Stimulated activated CD8-positive, alpha-beta memory T cell treated with anti-CD3 and anti-CD28 coated beads, Interleukin-2, amount 100 ng/mL, for 1 hour (primary cell): Measurements from ENCODE around the gene COL13A1.

Source experiments
- DNase-seq, 2 donors: peaks; one replicate each; pipeline ENCODE4 v3.0.0-alpha.2; 2020; ENCODE audit warnings: low read depth in 2 of 2

Gene COL13A1

GRCh38 chr10:69963835-69964710, 162.4 kb downstream of the COL13A1 start:
- no peak for DNase-seq

GRCh38 chr10:69965086-69965485, 163.4 kb downstream of the COL13A1 start:
- no peak for DNase-seq

- DNase-seq, result no peak
Measured at GRCh38 chr10:69965919-69966662, 164.4 kb downstream of the COL13A1 start.

GRCh38 chr10:69968830-69969229, 167.1 kb downstream of the COL13A1 start:
- no peak for DNase-seq

- DNase-seq, result no peak
Measured at GRCh38 chr10:69969977-69970376, 168.3 kb downstream of the COL13A1 start.

GRCh38 chr10:69972981-69973397, 171.3 kb downstream of the COL13A1 start:
- no peak for DNase-seq

GRCh38 chr10:69973678-69974077, 172.0 kb downstream of the COL13A1 start:
- no peak for DNase-seq

- no peak for DNase-seq
Measured at GRCh38 chr10:69974551-69975155, 172.9 kb downstream of the COL13A1 start.

GRCh38 chr10:69976795-69977546, 175.3 kb downstream of the COL13A1 start:
- no peak for DNase-seq

GRCh38 chr10:69979174-69979573, 177.5 kb downstream of the COL13A1 start:
- DNase-seq, result no peak

GRCh38 chr10:69980672-69981071, 179.0 kb downstream of the COL13A1 start:
- DNase-seq, result no peak

GRCh38 chr10:69988094-69988493, 186.4 kb downstream of the COL13A1 start:
- DNase-seq, result no peak

- no peak for DNase-seq
Measured at GRCh38 chr10:69991151-69991550, 189.4 kb downstream of the COL13A1 start.

GRCh38 chr10:69994262-69994661, 192.6 kb downstream of the COL13A1 start:
- DNase-seq, result no peak

GRCh38 chr10:69996611-69997010, 194.9 kb downstream of the COL13A1 start:
- DNase-seq, result no peak

- no peak for DNase-seq
Measured at GRCh38 chr10:70000262-70000661, 198.6 kb downstream of the COL13A1 start.

- no peak for DNase-seq
Measured at GRCh38 chr10:70007116-70007820, 205.6 kb downstream of the COL13A1 start.
